BJ (cell line): ENCODE data around the gene LPAR2. TPM values are rescaled to one million over a fixed set of nuclear protein-coding genes. Genes with fewer than 3 reads are reported as not detected.

Experiments used
- CTCF ChIA-PET: fragments of 350-600 bp; formaldehyde crosslinking; extraction: SDS; loops from one replicate; lab custom pipeline; 2021; ENCODE audit warnings: antibody characterized with exemption, inconsistent platforms; lab: Yijun Ruan, JAX
- POLR2A ChIA-PET: fragments of 300-600 bp; sonication (Branson Sonifier 250); formaldehyde crosslinking; extraction: SDS; loops from one replicate; lab custom pipeline; 2021; ENCODE audit warnings: antibody characterized with exemption; lab: Charles Lee
- DNase-seq: peaks from one replicate; pipeline ENCODE4 v3.0.0-alpha.2; 2011; ENCODE audit warnings: low read depth
- H3K27me3 ChIP-seq: 2 replicates; pipeline ENCODE4 v1.6.0; 2011; ENCODE audit warnings: low read length; ENCODE audit not compliant: control insufficient read depth, insufficient read depth
- H3K36me3 ChIP-seq: 2 replicates; pipeline ENCODE4 v1.5.1; 2011; ENCODE audit warnings: low read length; ENCODE audit not compliant: control insufficient read depth, insufficient read depth
- H3K4me3 ChIP-seq: 2 replicates; pipeline ENCODE4 v1.5.1; 2011; ENCODE audit warnings: low read depth, mild to moderate bottlenecking, control low read depth, low read length
- polyA plus RNA-seq: library from polyadenylated mRNA; depleted of rRNA; stranded (reverse); fragments of >200 nt; gene quantifications from 2 replicates; pipeline ENCODE4 v1.2.3, GENCODE V29; 2011
- TF ChIP-seq, protein P1 (sequence below): IDR thresholded peaks from 2 replicates; pipeline ENCODE4 v1.5.1; 2011; ENCODE audit warnings: low read depth, mild to moderate bottlenecking, control low read depth, inconsistent platforms, low read length, moderate library complexity; ENCODE audit not compliant: insufficient read depth

Gene LPAR2
- polyA plus RNA-seq, 1 experiment, result 2.1 TPM

DNA sequence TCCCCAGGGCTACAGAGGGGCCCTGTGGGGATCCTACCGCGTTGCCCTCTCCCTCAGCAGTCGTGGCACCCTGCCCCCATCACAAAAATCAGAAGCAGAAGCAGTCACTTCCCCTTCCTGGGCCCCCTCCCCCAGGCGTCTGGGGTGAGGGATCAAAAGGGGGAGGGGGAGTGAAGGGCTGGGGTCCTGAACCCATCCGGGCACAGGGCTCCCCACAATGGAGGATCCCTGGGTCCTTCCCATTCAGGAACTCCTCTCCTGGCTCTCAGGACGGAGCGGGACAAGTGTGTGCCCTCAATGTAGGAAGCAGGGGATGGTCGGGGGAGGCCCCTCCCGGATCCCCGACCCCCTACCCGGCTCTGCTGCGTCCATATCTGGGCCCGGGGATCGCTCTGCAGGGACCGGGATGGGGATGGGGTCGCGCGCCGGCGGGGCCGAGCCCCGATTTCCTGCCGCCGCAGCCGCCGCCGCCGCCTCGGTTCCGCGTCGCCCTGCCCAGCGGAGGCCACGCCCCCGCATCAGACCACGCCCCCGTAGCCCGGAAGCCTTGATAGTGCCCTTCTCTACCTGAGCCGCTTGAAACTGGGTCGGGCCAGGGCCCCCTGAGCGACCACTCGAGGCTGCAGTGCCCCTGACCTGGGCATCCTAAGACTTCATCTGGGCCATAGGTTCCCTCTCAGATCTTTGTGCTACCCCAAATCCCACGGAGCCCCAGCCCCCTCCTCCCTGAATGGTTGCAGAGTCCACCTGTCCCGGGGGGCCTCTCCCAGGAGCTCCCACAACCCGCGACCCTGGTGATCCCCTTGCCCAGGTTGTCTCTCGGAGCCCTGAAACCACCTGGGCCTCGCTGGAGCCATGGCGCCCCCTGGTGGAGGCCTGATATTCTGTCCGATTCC is 15.4 kb upstream of the LPAR2 start, which contains the start of gene GMIP:
TSS of gene GMIP (minus strand) at position 500 of the 896 bp plus-strand sequence. CDS start at position 372, 128 bp downstream.
- Histone ChIP-seq H3K36me3 (peaks cover 22% of the 10 kb centered on the region), H3K4me3 (peak within 1 kb of the TSS; percentile 62), H3K27me3 (no peaks in the 10 kb centered on the region)
- no peak for DNase-seq
- TF ChIP-seq, protein P1, sequence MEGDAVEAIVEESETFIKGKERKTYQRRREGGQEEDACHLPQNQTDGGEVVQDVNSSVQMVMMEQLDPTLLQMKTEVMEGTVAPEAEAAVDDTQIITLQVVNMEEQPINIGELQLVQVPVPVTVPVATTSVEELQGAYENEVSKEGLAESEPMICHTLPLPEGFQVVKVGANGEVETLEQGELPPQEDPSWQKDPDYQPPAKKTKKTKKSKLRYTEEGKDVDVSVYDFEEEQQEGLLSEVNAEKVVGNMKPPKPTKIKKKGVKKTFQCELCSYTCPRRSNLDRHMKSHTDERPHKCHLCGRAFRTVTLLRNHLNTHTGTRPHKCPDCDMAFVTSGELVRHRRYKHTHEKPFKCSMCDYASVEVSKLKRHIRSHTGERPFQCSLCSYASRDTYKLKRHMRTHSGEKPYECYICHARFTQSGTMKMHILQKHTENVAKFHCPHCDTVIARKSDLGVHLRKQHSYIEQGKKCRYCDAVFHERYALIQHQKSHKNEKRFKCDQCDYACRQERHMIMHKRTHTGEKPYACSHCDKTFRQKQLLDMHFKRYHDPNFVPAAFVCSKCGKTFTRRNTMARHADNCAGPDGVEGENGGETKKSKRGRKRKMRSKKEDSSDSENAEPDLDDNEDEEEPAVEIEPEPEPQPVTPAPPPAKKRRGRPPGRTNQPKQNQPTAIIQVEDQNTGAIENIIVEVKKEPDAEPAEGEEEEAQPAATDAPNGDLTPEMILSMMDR, result peak; percentile 93
- ChIA-PET CTCF (interaction anchor here (0.6 to 3.2 kb wide), 22 partner anchors 8 to 258 kb away, joined by 3 to 83 read pairs (median 4); partner anchors contain the start of genes CILP2, NDUFA13 and YJEFN3), POLR2A (no interaction called here)

- DNase-seq, result no peak
- ChIA-PET CTCF (interaction anchor here (0.6 kb wide), 1 partner anchor 127 kb away, joined by 3 read pairs; the partner anchor contains the start of gene TSSK6), POLR2A (no interaction called here)
- Histone ChIP-seq H3K36me3 (peaks cover 23% of the 10 kb centered on the region), H3K27me3 (no peaks in the 10 kb centered on the region), H3K4me3 (peak overlapping the region; percentile 62)
- TF ChIP-seq, protein P1, result no peak
These were observed 14.6 kb upstream of the LPAR2 start for GRCh38 chr19:19642506-19643157.

- Histone ChIP-seq H3K4me3 (no peak overlapping the region), H3K27me3 (no peaks in the 10 kb centered on the region), H3K36me3 (peaks cover 29% of the 10 kb centered on the region)
- TF ChIP-seq, protein P1, result no peak
- CTCF ChIA-PET, result no interaction called here
- POLR2A ChIA-PET, result no interaction called here
- DNase-seq, result no peak
These were observed 9.7 kb upstream of the LPAR2 start for GRCh38 chr19:19637523-19638251.

DNA sequence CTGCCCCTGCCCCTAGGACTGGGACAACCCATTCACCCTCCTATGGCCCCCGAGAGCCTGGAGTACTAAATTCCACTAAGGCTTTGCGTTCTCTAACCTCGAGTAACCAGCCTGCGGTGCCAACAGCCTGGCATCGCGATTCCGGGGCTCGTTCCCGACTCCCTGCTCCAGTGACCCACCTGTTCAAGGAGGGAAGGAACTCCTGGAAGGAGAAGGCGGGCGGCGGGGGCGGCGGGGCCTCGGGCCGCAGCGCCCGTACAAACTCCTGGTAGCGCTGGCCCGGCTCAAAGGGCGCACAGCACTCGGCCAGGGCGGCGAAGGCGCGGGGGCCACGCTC is 9.1 kb upstream of the LPAR2 start:
- ChIA-PET CTCF (no interaction called here), POLR2A (no interaction called here)
- TF ChIP-seq, protein P1, result no peak
- H3K27me3 ChIP-seq, result no peaks in the 10 kb centered on the region
- no peak overlapping the region for H3K4me3 ChIP-seq
- H3K36me3 ChIP-seq, result peaks cover 31% of the 10 kb centered on the region
- no peak for DNase-seq
